IPS-18a (cell line): ENCODE results near the gene DISC1.
A peak's percentile ranks its signal among the peaks of the same experiment; 100 is the strongest.
"Not testable (repeated sequence)": the region's sequence is repeated elsewhere in the genome, so short reads cannot be mapped to it uniquely, and the experiment has no call there.

Experiments used
- H3K27ac ChIP-seq: one replicate; pipeline ENCODE4 v1.5.1; 2013; ENCODE audit warnings: low read length
- H3K27me3 ChIP-seq: one replicate; pipeline ENCODE4 v1.6.1; 2013; ENCODE audit warnings: mild to moderate bottlenecking, low read length; ENCODE audit not compliant: control insufficient read depth, insufficient read depth
- H3K36me3 ChIP-seq: one replicate; pipeline ENCODE4 v1.6.1; 2013; ENCODE audit warnings: low read depth, low read length; ENCODE audit not compliant: control insufficient read depth
- H3K4me1 ChIP-seq: one replicate; pipeline ENCODE4 v1.6.1; 2013; ENCODE audit warnings: low read depth, low read length; ENCODE audit not compliant: control insufficient read depth
- H3K4me3 ChIP-seq: one replicate; pipeline ENCODE4 v1.5.1; 2013; ENCODE audit warnings: low read length
- H3K9ac ChIP-seq: one replicate; pipeline ENCODE4 v1.6.1; 2013; ENCODE audit warnings: mild to moderate bottlenecking, low read length, moderate library complexity
- H3K9me3 ChIP-seq: one replicate; pipeline ENCODE4 v1.6.1; 2013; ENCODE audit warnings: low read depth, low read length; ENCODE audit not compliant: control insufficient read depth

The DISC1 gene

DNA sequence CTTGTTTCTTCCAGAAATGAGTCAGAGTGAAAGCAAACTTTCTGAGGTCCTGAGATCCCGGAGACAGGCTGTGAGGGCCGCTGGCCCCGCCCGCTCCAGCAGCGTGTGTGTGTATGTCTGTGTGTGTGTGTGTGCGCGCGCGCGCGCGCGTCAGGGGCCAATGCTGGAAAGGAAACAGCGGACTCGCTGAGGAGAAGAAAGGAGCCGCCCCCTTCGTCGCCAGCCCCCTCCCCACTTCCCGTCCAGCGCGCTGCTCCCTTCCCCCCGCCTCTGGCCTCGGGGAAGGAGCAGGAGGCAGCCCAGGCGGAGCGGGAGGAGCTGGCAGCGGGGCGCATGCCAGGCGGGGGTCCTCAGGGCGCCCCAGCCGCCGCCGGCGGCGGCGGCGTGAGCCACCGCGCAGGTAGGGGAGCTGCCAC is at the start of gene DISC1:
DISC1 (plus strand) TSS at position 256 of the 416 bp plus-strand sequence; CDS start at position 334, 78 bp downstream.
- Histone ChIP-seq H3K27me3 (peaks cover 42% of the 10 kb centered on the region), H3K9ac (peak within 1 kb of the TSS; percentile 24), H3K27ac (no peak within 1 kb of the TSS), H3K36me3 (no peaks in the 10 kb centered on the region), H3K4me1 (peaks cover 9% of the 10 kb centered on the region), H3K9me3 (no peaks in the 10 kb centered on the region), H3K4me3 (peak within 1 kb of the TSS; percentile 77)

DNA sequence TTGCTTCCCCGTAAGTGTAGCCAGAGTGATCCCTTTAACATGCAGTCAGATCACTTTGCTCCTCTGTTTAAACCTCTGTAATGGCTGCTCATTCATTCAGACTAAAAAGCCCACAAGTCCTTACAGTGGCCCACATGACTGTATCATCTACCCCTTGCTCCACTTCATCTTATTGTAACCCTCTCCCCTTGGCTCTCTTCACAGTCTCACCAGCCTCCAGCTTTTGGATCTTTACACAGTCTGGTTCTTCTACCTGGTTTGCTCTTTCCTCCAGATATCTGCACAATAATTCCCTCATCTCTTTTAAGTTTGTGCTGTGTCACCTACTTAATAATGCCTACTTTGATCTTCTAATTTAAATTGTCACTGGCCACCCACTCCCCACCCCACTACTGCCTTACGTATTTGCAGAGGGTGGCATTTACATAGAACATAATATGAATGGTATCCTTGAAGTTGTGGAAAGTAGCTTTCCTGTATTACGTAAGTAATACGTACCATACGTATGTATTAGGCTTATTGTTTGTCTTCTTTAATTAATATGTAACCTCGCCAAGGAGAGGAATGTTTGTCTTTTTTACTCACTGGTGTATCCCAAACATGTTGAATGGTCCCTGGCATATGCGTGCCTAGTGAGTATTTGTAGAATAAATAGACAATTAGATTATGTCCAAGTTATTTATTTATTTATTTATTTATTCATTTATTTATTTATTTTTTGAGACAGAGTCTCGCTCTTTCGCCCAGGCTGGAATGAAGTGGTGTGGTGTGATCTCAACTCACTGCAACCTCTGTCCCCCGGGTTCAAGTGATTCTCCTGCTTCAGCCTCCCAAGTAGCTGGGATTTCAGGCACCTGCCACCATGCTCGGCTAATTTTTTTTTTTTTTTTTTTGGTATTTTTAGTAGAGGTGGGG is 49.5 kb upstream of the DISC1 start:
- H3K27ac ChIP-seq = no peak overlapping the region
- no peaks in the 10 kb centered on the region for H3K36me3 ChIP-seq
- H3K27me3 ChIP-seq = no peaks in the 10 kb centered on the region
- H3K4me1 ChIP-seq = no peaks in the 10 kb centered on the region
- H3K9ac ChIP-seq = no peak overlapping the region
- H3K4me3 ChIP-seq = no peak overlapping the region
- no peaks in the 10 kb centered on the region for H3K9me3 ChIP-seq

GRCh38 chr1:231580874-231581273 is 45.7 kb upstream of the DISC1 start:
- Histone ChIP-seq H3K9me3 (no peaks in the 10 kb centered on the region), H3K9ac (no peak overlapping the region), H3K36me3 (no peaks in the 10 kb centered on the region), H3K4me3 (no peak overlapping the region), H3K27me3 (no peaks in the 10 kb centered on the region), H3K4me1 (no peaks in the 10 kb centered on the region), H3K27ac (no peak overlapping the region)

- H3K9me3 ChIP-seq = no peaks in the 10 kb centered on the region
- no peak overlapping the region for H3K9ac ChIP-seq
- H3K27ac ChIP-seq = no peak overlapping the region
- no peaks in the 10 kb centered on the region for H3K36me3 ChIP-seq
- H3K4me1 ChIP-seq = no peaks in the 10 kb centered on the region
- H3K4me3 ChIP-seq = no peak overlapping the region
- no peaks in the 10 kb centered on the region for H3K27me3 ChIP-seq
Measured at GRCh38 chr1:231581859-231582258, 44.7 kb upstream of the DISC1 start.

DNA sequence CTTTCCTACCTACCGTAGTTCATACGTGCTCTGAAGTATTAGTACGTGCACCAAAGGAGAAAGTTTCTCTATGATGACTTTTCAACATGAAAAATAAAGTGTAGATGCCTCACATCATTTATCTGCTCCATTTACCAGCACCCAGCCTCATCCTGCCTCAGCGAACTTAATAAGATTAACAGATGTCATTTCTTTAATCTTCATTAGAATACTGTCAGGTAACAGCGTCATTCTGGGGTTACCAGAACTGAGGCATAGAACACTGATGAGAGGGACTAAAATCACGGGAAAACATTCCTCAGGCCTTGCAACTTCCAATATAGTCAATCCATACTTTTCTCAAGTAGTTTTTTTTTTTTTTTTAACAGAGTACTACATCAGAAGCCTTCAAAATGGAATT is 43.2 kb upstream of the DISC1 start:
- no peaks in the 10 kb centered on the region for H3K4me1 ChIP-seq
- no peaks in the 10 kb centered on the region for H3K36me3 ChIP-seq
- H3K27me3 ChIP-seq = no peaks in the 10 kb centered on the region
- no peak overlapping the region for H3K4me3 ChIP-seq
- no peak overlapping the region for H3K27ac ChIP-seq
- H3K9ac ChIP-seq = no peak overlapping the region
- no peaks in the 10 kb centered on the region for H3K9me3 ChIP-seq

GRCh38 chr1:231584117-231584516 is 42.5 kb upstream of the DISC1 start:
- no peaks in the 10 kb centered on the region for H3K27me3 ChIP-seq
- H3K9ac ChIP-seq = no peak overlapping the region
- H3K27ac ChIP-seq = no peak overlapping the region
- H3K9me3 ChIP-seq = no peaks in the 10 kb centered on the region
- no peaks in the 10 kb centered on the region for H3K36me3 ChIP-seq
- H3K4me1 ChIP-seq = no peaks in the 10 kb centered on the region
- H3K4me3 ChIP-seq = no peak overlapping the region

GRCh38 chr1:231584921-231585320 is 41.7 kb upstream of the DISC1 start:
- H3K9me3 ChIP-seq = no peaks in the 10 kb centered on the region
- H3K4me3 ChIP-seq = no peak overlapping the region
- H3K27ac ChIP-seq = no peak overlapping the region
- H3K9ac ChIP-seq = no peak overlapping the region
- no peaks in the 10 kb centered on the region for H3K27me3 ChIP-seq
- H3K36me3 ChIP-seq = no peaks in the 10 kb centered on the region
- H3K4me1 ChIP-seq = no peaks in the 10 kb centered on the region

- Histone ChIP-seq H3K27ac (no peak overlapping the region), H3K4me3 (no peak overlapping the region), H3K36me3 (no peaks in the 10 kb centered on the region), H3K9ac (no peak overlapping the region), H3K4me1 (no peaks in the 10 kb centered on the region), H3K9me3 (no peaks in the 10 kb centered on the region), H3K27me3 (no peaks in the 10 kb centered on the region)
Measured at GRCh38 chr1:231590453-231591198, 36.0 kb upstream of the DISC1 start.

DNA sequence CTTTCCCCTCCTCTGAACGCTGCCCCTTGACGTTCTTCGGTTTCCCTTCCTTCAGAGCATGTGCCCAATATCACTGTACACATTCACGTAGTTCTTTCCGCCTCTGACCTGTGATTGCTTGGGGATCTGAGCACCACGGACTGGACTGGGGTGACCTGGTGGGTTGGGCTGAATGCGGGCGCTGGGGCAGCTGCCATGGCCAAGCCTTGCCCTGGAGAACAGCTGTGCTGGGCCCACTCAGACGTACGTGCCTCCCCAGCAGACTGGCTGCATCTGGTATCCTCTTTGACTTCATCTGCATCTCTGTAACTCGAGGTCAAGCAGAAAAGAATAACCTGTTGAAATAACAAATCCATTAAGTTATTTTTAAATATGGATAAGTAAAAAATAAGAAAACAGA is 35.1 kb upstream of the DISC1 start:
- no peaks in the 10 kb centered on the region for H3K4me1 ChIP-seq
- H3K27ac ChIP-seq = no peak overlapping the region
- H3K36me3 ChIP-seq = no peaks in the 10 kb centered on the region
- no peaks in the 10 kb centered on the region for H3K9me3 ChIP-seq
- H3K9ac ChIP-seq = no peak overlapping the region
- no peak overlapping the region for H3K4me3 ChIP-seq
- H3K27me3 ChIP-seq = no peaks in the 10 kb centered on the region

- Histone ChIP-seq H3K27me3 (no peaks in the 10 kb centered on the region), H3K36me3 (no peaks in the 10 kb centered on the region), H3K27ac (no peak overlapping the region), H3K4me1 (peaks cover 3% of the 10 kb centered on the region), H3K4me3 (no peak overlapping the region), H3K9ac (no peak overlapping the region), H3K9me3 (no peaks in the 10 kb centered on the region)
Measured at GRCh38 chr1:231592809-231593208, 33.8 kb upstream of the DISC1 start.

GRCh38 chr1:231593264-231593663 is 33.3 kb upstream of the DISC1 start:
- H3K27ac ChIP-seq, H3K36me3 ChIP-seq, H3K9ac ChIP-seq, H3K27me3 ChIP-seq, H3K4me1 ChIP-seq, H3K9me3 ChIP-seq, H3K4me3 ChIP-seq: not testable (repeated sequence)
